Measurements from ENCODE around the gene MATR3.

Gene MATR3

GRCh38 chr5:139361835-139362429, 68.4 kb downstream of the MATR3 start:
- DNase-seq, result no peak

GRCh38 chr5:139363937-139364336, 70.4 kb downstream of the MATR3 start:
- no peak for DNase-seq

- DNase-seq, result no peak
Measured at GRCh38 chr5:139364466-139364865, 70.9 kb downstream of the MATR3 start.

GRCh38 chr5:139368613-139369012, 75.1 kb downstream of the MATR3 start:
- DNase-seq, result no peak

GRCh38 chr5:139369181-139369580, 75.6 kb downstream of the MATR3 start:
- no peak for DNase-seq

GRCh38 chr5:139371482-139372435, 78.2 kb downstream of the MATR3 start:
- DNase-seq, result no peak

- no peak for DNase-seq
Measured at GRCh38 chr5:139374909-139375308, 81.4 kb downstream of the MATR3 start.

- no peak for DNase-seq
Measured at GRCh38 chr5:139376364-139376763, 82.8 kb downstream of the MATR3 start.

- no peak for DNase-seq
Measured at GRCh38 chr5:139377226-139377625, 83.7 kb downstream of the MATR3 start.

GRCh38 chr5:139378101-139378825, 84.7 kb downstream of the MATR3 start:
- DNase-seq, result no peak

- no peak for DNase-seq
Measured at GRCh38 chr5:139378941-139379361, 85.4 kb downstream of the MATR3 start.

- DNase-seq, result no peak
Measured at GRCh38 chr5:139379626-139380449, 86.3 kb downstream of the MATR3 start.
